NOMO-1 treated with dmso at 0.1 percent for 144 hours (cell line): ENCODE results near the gene MYO1G.
"Not testable (repeated sequence)": the region's sequence is repeated elsewhere in the genome, so short reads cannot be mapped to it uniquely, and the experiment has no call there.

ENCODE experiments used
- DNase-seq: peaks from one replicate; lab custom pipeline; 2025; ENCODE audit not compliant: unreplicated experiment; lab: John Stamatoyannopoulos, UW

Gene MYO1G

GRCh38 chr7:44978511-44979366 lies at the start of gene MYO1G:
Gene MYO1G, minus strand, starts transcription at chr7:44979015. Its CDS starts 54 bp downstream, at chr7:44978961.
- peak; percentile 89 for DNase-seq

GRCh38 chr7:45028138-45028919 lies 49.5 kb upstream of the MYO1G start:
- DNase-seq: no peak

GRCh38 chr7:45027774-45028114 lies 48.9 kb upstream of the MYO1G start:
- DNase-seq: no peak

GRCh38 chr7:45026984-45027773 lies 48.4 kb upstream of the MYO1G start:
- DNase-seq: peak; percentile 66

GRCh38 chr7:45026013-45026412 lies 47.2 kb upstream of the MYO1G start:
- no peak for DNase-seq

GRCh38 chr7:45025473-45025872 lies 46.7 kb upstream of the MYO1G start:
- not testable (repeated sequence) for DNase-seq

GRCh38 chr7:45024126-45024744 lies 45.4 kb upstream of the MYO1G start:
- no peak for DNase-seq

GRCh38 chr7:45021604-45022296 lies 42.9 kb upstream of the MYO1G start:
- DNase-seq: peak; percentile 16

GRCh38 chr7:45020915-45021314 lies 42.1 kb upstream of the MYO1G start:
- no peak for DNase-seq

GRCh38 chr7:45017253-45017652 lies 38.4 kb upstream of the MYO1G start:
- no peak for DNase-seq

GRCh38 chr7:45015313-45015712 lies 36.5 kb upstream of the MYO1G start:
- no peak for DNase-seq

GRCh38 chr7:45013465-45013967 lies 34.7 kb upstream of the MYO1G start:
- no peak for DNase-seq

GRCh38 chr7:45007571-45008328 lies 28.9 kb upstream of the MYO1G start:
- DNase-seq: no peak

- no peak for DNase-seq
These were observed 28.3 kb upstream of the MYO1G start for GRCh38 chr7:45007106-45007505.

GRCh38 chr7:45003789-45004188 lies 25.0 kb upstream of the MYO1G start:
- DNase-seq: no peak

- no peak for DNase-seq
These were observed 23.0 kb upstream of the MYO1G start for GRCh38 chr7:45001826-45002225.

GRCh38 chr7:45001138-45001694 lies 22.4 kb upstream of the MYO1G start:
- no peak for DNase-seq

GRCh38 chr7:45000093-45001032 lies 21.5 kb upstream of the MYO1G start, which contains the start of gene CCM2:
Gene CCM2, plus strand, starts transcription at chr7:45000201. Its CDS starts 133 bp downstream, at chr7:45000334.
- DNase-seq: peak; percentile 24
